ENCODE results near the gene LIFR. TPM values are rescaled to one million over a fixed set of nuclear protein-coding genes. Genes with fewer than 3 reads are reported as not detected.

LIFR gene
- total RNA-seq, 1 experiment from 2014 or later, result 10.4 TPM

DNA sequence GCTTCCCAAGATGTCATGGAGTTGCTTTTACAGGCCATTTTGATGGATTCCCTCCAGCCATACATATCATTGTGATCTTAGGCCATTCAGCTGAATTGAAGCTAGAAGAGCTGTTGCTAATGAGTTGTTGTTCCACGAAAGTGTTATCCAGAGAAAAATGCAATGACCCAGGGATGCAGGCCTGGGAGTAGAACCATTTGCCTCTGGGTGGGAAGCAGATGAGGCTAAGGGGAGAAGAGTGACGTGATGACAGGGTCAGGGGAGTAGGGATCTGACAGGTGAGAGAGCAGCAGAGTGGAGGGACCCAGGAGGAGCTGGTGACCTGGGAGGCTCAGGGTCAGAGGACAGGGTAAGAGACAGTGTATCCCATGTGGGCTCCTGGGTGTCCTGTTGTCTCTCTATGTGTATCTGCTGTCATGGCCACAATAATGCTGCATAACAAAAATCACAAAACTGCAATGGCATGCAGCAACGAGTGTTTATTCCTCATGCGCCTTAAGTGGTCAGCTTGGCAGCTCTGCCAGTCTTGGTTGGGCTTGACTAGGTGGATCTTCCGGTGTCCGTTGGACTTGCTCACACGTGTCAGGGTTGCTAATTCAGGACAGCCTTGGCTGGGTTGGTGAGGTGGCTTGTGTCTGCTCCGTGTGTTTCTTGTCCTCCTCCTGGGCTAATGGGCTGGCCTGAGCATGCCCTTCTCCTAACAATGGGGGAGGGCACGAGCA lies 90.6 kb downstream of the LIFR start:
- TF ChIP-seq, protein P1, sequence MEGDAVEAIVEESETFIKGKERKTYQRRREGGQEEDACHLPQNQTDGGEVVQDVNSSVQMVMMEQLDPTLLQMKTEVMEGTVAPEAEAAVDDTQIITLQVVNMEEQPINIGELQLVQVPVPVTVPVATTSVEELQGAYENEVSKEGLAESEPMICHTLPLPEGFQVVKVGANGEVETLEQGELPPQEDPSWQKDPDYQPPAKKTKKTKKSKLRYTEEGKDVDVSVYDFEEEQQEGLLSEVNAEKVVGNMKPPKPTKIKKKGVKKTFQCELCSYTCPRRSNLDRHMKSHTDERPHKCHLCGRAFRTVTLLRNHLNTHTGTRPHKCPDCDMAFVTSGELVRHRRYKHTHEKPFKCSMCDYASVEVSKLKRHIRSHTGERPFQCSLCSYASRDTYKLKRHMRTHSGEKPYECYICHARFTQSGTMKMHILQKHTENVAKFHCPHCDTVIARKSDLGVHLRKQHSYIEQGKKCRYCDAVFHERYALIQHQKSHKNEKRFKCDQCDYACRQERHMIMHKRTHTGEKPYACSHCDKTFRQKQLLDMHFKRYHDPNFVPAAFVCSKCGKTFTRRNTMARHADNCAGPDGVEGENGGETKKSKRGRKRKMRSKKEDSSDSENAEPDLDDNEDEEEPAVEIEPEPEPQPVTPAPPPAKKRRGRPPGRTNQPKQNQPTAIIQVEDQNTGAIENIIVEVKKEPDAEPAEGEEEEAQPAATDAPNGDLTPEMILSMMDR (conservative IDR thresholded peaks at IDR 0.05; ENCODE audit: low read depth, low read length), result no peak
- no peak for TF ChIP-seq EZH2phosphoT487 (IDR thresholded peaks at IDR 0.05; ENCODE audit: borderline replicate concordance, low read length)
- no peak for TF ChIP-seq EZH2 (IDR thresholded peaks at IDR 0.05; ENCODE audit: low read length, unreplicated experiment)
- POLR2A ChIA-PET (ENCODE audit: unreplicated experiment), result no interaction called here
- DNase-seq (no peak), ATAC-seq (no peak)
- no peaks in the 10 kb centered on the region for H3K9me2 ChIP-seq (replicated peaks; ENCODE audit: low read length)
- H3K27me3 ChIP-seq (ENCODE audit: low read length), result no peaks in the 10 kb centered on the region
- CTCF ChIA-PET, result no interaction called here
- no peak overlapping the region for H3K9ac ChIP-seq (ENCODE audit: low read length)
- no peaks in the 10 kb centered on the region for H3K36me3 ChIP-seq (ENCODE audit: low read depth, low read length)
- H3K9me3 ChIP-seq (ENCODE audit: low read length), result no peaks in the 10 kb centered on the region
- intact Hi-C loops (cut with micrococcal nuclease), result no loop called here
- H3F3A ChIP-seq (ENCODE audit: low read length, unreplicated experiment), result peaks cover 4% of the 10 kb centered on the region
- H3K4me1 ChIP-seq (ENCODE audit: insufficient read depth, low read length), result peaks cover 55% of the 10 kb centered on the region
- BruUV-seq (replicated peaks), result no TSS peak
- no peaks in the 10 kb centered on the region for H3K79me2 ChIP-seq (ENCODE audit: low read length)
- H3K27ac ChIP-seq (ENCODE audit: low read length), result no peak overlapping the region
- H3K4me3 ChIP-seq (ENCODE audit: low read length), result no peak overlapping the region
- no peak overlapping the region for H3K4me2 ChIP-seq (ENCODE audit: low read length)
- no peaks in the 10 kb centered on the region for H4K20me1 ChIP-seq (ENCODE audit: low read length)
- no peak overlapping the region for H2AFZ ChIP-seq (ENCODE audit: low read length)

DNA sequence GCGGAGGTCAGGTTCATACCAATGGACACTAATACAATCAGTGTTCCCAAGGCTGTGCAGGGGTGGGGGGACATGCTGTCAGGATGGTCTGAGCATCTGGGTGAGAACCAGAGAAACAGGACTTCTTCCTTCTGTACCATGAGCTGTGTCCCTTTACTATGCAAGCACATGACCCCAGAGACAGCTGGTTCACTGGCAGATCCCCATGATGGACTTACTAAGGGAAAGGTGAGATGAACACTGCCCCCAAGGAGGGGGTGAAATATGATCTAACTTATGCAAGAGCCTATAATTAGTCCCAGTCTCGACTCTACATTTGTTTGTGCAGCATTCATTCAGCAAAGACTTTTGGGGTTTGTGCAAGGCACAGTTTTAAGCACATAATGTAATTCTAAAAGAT lies 91.4 kb downstream of the LIFR start:
- Histone ChIP-seq H3K9me3 (ENCODE audit: low read length) (no peaks in the 10 kb centered on the region), H3K4me2 (ENCODE audit: low read length) (no peak overlapping the region), H3K27me3 (ENCODE audit: low read length) (no peaks in the 10 kb centered on the region), H4K20me1 (ENCODE audit: low read length) (no peaks in the 10 kb centered on the region), H3K4me1 (ENCODE audit: insufficient read depth, low read length) (peaks cover 55% of the 10 kb centered on the region), H3F3A (ENCODE audit: low read length, unreplicated experiment) (peaks cover 4% of the 10 kb centered on the region), H3K79me2 (ENCODE audit: low read length) (no peaks in the 10 kb centered on the region), H3K4me3 (ENCODE audit: low read length) (no peak overlapping the region), H3K36me3 (ENCODE audit: low read depth, low read length) (no peaks in the 10 kb centered on the region), H2AFZ (ENCODE audit: low read length) (no peak overlapping the region), H3K27ac (ENCODE audit: low read length) (no peak overlapping the region), H3K9me2 (replicated peaks; ENCODE audit: low read length) (no peaks in the 10 kb centered on the region), H3K9ac (ENCODE audit: low read length) (no peak overlapping the region)
- TF ChIP-seq EZH2phosphoT487 (IDR thresholded peaks at IDR 0.05; ENCODE audit: borderline replicate concordance, low read length) (no peak), EZH2 (IDR thresholded peaks at IDR 0.05; ENCODE audit: low read length, unreplicated experiment) (no peak)
- TF ChIP-seq, protein P1 (conservative IDR thresholded peaks at IDR 0.05; ENCODE audit: low read depth, low read length), result no peak
- DNase-seq (no peak), ATAC-seq (no peak)
- BruUV-seq (replicated peaks), result no TSS peak
- CTCF ChIA-PET, result interaction anchor here (1.3 kb wide), 1 partner anchor 345 kb away, joined by 4 read pairs; no protein-coding TSS in a partner anchor
- intact Hi-C loops (cut with micrococcal nuclease), result no loop called here
- POLR2A ChIA-PET (ENCODE audit: unreplicated experiment), result no interaction called here

Data from PC-3 (cell line).